A549 treated with CpdA at 1 μM for 4 hours (cell line): ENCODE data around the gene BMP7. TPM values are rescaled to one million over a fixed set of nuclear protein-coding genes. Genes with fewer than 3 reads are reported as not detected.

Experiments
- total RNA-seq: library from RNA; stranded (reverse); fragments of 200-300 nt; extraction: Qiagen RNA extraction; gene quantifications from 5 replicates; pipeline ENCODE4 v1.2.3, GENCODE V29; 2022; ENCODE audit warnings: low read depth

Gene BMP7
- 0.32 to 1.0 TPM (median 0.73 TPM) in 5 replicates for total RNA-seq

DNA sequence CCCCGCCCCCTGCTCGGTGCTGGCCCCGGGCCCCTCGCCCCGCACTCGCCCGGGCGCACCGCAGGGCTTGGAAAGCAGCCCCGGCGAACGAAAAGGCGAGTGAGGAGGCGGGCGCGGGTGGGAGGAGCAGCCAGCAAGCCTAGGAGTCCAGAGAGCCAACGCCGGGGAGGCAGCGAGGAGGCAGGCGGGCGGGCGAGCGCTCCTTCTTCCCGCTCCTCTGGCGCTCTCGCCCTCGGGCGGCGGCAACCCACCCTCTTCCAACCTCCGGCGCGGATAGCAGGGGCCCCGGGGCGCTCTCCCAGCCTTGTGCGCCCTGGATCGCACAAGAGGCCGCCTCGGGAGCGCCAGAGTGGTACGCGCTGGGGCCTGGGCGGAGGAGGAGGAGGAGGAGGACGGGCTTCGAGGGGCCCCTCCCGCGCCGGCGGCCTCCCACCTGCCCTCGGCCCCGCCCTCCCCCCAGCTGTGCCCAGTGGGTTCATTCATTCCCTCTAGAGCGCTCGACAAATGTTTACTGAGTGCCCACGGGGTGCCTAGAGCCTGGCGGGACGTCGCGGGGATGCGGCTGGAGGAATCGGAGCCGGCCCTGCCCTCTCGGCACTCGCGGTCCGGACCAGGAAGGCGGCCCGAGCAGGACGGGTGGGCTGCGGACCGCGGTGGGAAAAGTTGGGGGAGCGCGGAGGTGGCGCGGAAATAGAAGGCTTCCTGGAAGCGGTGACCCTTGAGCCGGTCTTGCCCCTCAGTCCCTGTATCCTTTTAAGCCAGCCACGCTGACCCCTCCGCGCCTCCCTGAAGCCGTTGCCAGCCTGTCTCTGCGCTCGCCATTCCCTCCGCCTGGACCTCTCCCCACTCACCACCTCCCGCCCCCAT, at the start of gene BMP7:
Gene BMP7 (minus strand): TSS at position 351 of the 867 bp plus-strand sequence. CDS start 519 bp downstream, outside the sequence.

Other genes starting within 250 kb of the BMP7 start
- not detected in 5 replicates for gene SPO11, start 63.2 kb upstream of the BMP7 start, total RNA-seq
- gene RAE1, start 84.6 kb upstream of the BMP7 start, total RNA-seq = 61.4 to 75.1 TPM (median 69.0 TPM) in 5 replicates
- gene RBM38, start 124.8 kb upstream of the BMP7 start, total RNA-seq = 23.1 to 35.8 TPM (median 34.1 TPM) in 5 replicates